HuH-7 (cell line): Measurements from ENCODE around the gene MAGEB3.

Experiments used
- DNase-seq: peaks from one replicate; pipeline ENCODE4 v3.0.0; 2011; ENCODE audit warnings: low spot score

The MAGEB3 gene

DNA sequence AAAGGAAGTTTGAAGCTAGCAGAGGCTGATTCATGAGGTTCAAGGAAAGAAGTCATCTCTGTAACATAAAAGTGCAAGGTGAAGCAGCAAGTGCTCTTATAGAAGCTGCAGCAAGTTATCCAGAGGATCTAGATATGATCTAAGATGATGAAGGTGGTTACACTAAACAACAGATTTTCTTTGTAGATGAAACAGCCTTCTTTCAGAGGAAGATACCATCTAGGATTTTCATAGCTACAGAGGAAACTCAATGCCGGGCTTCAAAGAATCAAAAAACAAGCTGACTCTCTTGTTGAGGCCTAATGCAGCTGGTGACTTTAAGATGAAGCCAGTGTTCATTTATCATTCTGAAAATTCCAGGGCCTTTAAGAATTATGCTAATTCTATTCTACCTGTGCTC lies 50.0 kb downstream of the MAGEB3 start:
- no peak for DNase-seq

DNA sequence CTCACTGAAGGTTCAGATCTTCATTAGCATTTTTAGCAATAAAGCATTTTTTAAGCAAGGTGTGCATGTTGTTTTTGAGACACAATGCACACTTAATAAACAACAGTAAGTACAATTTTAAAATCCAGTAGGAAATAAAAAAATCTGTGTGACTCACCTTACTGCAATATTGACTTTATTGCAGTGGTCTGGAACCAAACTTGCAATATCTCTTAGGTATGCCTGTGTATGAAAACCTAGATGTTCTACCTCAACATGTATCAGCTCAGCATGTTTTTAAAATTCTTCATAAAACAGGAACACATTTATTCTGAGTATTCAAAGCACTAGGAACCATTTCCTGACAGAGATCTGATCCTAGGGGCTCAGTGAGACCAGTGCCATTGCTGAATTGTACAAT lies 52.1 kb downstream of the MAGEB3 start:
- no peak for DNase-seq

DNA sequence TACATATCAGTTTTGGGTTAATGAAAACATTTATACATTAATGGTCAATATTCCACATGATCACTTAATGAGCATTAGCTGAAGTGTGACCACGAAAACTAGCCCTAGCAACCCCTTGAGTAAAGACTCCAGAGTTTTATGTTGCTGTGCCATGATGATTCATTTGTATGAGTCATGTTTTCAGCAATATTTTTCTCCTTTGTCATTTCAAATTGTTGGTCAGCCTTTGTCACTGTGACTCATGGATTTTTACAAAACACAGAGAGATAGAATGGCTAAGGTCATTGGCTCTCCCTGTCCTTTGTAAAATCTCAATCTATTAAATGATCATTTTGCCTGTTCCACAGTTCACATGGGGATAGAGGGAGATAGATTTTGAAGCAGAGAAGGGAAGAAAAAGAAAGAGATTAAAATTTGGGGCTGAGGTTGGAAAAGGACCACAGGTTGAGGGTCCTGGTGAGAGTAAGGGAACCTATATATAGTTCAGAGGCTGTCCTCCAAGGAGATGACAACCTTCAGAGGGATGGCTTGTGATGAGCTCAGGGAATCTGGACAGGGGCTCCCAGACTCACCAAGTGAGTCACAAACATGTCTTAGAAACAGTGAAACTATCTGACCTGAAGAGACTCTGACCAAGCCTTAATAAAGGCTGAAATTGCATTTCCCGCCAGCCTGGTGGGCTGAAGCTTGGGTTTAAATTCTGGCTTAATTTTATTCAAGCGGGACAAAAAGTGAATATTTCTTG lies 53.2 kb downstream of the MAGEB3 start:
- no peak for DNase-seq
